ENCODE measurements around the gene LRRC19. TPM values are rescaled to one million over a fixed set of nuclear protein-coding genes. Genes with fewer than 3 reads are reported as not detected.

LRRC19 gene
- total and polyA plus RNA-seq, 8 donors = 3.7 to 4.3 TPM; not detected in 6

DNA sequence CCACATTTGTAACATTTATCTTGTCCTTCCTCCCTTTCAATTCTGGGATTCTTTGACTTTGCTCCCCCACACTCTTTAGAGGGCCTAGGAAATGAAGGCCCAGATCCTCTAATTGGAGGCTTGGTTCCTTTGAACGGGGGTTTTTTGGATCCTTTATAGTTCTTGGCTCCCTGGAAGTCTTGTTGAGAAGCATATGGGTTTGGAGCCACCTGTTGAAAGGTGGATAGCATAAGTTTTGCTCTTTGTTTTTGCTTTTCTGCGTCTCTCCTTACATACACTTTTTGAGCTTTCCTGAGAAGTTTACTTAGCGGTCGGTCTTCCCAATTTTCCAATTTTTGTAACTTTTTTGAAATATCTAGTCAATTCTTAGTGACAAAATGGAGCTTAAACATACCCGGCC lies 31.5 kb downstream of the LRRC19 start:
- WGBS, 5 donors = 85 to 93% (median 92%) methylated on average over 5 of the region's 5 CpGs
- intact Hi-C loops (cut with DNase I; ENCODE audit: low total_unique reads) = no loop called here
- peaks cover 0 to 20% (median 5%) of the 10 kb centered on the region in 4 donors for H3K36me3 ChIP-seq
- peaks cover 0 to 9% (median 0%) of the 10 kb centered on the region in 4 donors for H3K4me1 ChIP-seq
- no peaks in the 10 kb centered on the region for H3K27me3 ChIP-seq
- no peak overlapping the region for H3K4me3 ChIP-seq
- DNase-seq = no peak
- H3K9me3 ChIP-seq = no peaks in the 10 kb centered on the region
- no peak overlapping the region for H3K27ac ChIP-seq
- TF ChIP-seq EP300 (IDR thresholded peaks at IDR 0.05) (no peak), POLR2A (IDR thresholded peaks at IDR 0.05) (no peak), POLR2AphosphoS5 (IDR thresholded peaks at IDR 0.05) (no peak)
- TF ChIP-seq, protein P1, sequence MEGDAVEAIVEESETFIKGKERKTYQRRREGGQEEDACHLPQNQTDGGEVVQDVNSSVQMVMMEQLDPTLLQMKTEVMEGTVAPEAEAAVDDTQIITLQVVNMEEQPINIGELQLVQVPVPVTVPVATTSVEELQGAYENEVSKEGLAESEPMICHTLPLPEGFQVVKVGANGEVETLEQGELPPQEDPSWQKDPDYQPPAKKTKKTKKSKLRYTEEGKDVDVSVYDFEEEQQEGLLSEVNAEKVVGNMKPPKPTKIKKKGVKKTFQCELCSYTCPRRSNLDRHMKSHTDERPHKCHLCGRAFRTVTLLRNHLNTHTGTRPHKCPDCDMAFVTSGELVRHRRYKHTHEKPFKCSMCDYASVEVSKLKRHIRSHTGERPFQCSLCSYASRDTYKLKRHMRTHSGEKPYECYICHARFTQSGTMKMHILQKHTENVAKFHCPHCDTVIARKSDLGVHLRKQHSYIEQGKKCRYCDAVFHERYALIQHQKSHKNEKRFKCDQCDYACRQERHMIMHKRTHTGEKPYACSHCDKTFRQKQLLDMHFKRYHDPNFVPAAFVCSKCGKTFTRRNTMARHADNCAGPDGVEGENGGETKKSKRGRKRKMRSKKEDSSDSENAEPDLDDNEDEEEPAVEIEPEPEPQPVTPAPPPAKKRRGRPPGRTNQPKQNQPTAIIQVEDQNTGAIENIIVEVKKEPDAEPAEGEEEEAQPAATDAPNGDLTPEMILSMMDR (IDR thresholded peaks at IDR 0.05) = no peak

DNA sequence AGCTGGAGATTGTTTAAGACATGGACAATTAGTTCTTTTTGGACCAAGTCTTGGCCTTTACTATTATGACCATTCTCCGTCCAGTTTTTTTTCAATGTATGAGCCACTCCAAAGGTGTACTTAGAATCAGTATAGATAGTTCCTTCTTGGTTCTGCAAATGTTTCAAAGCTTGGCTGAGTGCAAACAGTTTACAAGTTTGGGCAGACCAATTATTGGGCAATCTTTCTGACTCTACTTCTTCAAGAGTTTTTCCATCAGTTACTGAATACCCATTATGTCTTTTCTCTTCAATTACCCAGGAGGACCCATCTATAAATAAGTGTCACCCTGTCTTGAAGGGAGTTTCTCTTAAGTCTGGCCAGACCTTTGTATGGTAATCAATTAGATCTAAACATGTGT lies 33.8 kb downstream of the LRRC19 start:
- intact Hi-C loops (cut with DNase I; ENCODE audit: low total_unique reads) = no loop called here
- 91 to 100% (median 95%) methylated on average over 1 of the region's 1 CpG for WGBS, 5 donors
- peaks cover 0 to 11% (median 0%) of the 10 kb centered on the region in 4 donors for H3K36me3 ChIP-seq

DNA sequence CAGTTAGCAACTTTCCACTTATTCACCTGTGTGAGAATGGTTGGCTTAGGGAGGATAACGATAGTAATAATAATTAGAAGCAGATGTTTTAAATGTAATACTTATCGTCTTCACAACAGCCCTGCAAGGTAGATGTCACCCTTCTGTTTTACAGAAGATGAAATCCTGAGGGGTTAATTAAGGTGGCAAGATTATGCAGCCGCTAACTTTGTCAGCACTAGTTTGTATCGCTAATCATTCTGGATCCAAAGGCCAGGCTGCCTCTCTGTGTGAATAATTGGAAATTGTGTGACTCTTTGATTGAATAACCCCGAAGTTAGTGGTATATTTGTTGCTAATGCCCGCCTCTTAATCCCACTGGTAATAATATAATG lies 48.6 kb downstream of the LRRC19 start:
- no peaks in the 10 kb centered on the region for H3K27me3 ChIP-seq
- H3K4me1 ChIP-seq = peaks cover 0 to 20% (median 13%) of the 10 kb centered on the region in 4 donors
- peaks cover 0 to 6% (median 0%) of the 10 kb centered on the region in 4 donors for H3K36me3 ChIP-seq
- 17 to 23% (median 22%) methylated on average over 6 of the region's 6 CpGs for WGBS, 5 donors
- no peak for TF ChIP-seq EP300 (IDR thresholded peaks at IDR 0.05)
- TF ChIP-seq, protein P1 (IDR thresholded peaks at IDR 0.05) = no peak
- no peak for TF ChIP-seq POLR2A (IDR thresholded peaks at IDR 0.05)
- TF ChIP-seq POLR2AphosphoS5 (IDR thresholded peaks at IDR 0.05) = no peak
- intact Hi-C loops (cut with DNase I; ENCODE audit: low total_unique reads) = no loop called here
- H3K9me3 ChIP-seq = no peaks in the 10 kb centered on the region
- no peak for DNase-seq
- H3K27ac ChIP-seq = peak overlapping the region in 4 of 5 donors; percentile 82 to 88 (median 84)
- peak overlapping the region; percentile 53 to 68 (median 62) for H3K4me3 ChIP-seq

More for the DNA sequence above, 33.8 kb downstream of the LRRC19 start:
- no peaks in the 10 kb centered on the region for H3K27me3 ChIP-seq
- no peak overlapping the region for H3K4me3 ChIP-seq
- H3K27ac ChIP-seq = no peak overlapping the region
- H3K9me3 ChIP-seq = no peaks in the 10 kb centered on the region
- no peak for DNase-seq
- H3K4me1 ChIP-seq = peaks cover 0 to 9% (median 0%) of the 10 kb centered on the region in 4 donors
- TF ChIP-seq, protein P1 (IDR thresholded peaks at IDR 0.05) = no peak
- no peak for TF ChIP-seq POLR2A (IDR thresholded peaks at IDR 0.05)
- TF ChIP-seq EP300 (IDR thresholded peaks at IDR 0.05) = no peak

DNA sequence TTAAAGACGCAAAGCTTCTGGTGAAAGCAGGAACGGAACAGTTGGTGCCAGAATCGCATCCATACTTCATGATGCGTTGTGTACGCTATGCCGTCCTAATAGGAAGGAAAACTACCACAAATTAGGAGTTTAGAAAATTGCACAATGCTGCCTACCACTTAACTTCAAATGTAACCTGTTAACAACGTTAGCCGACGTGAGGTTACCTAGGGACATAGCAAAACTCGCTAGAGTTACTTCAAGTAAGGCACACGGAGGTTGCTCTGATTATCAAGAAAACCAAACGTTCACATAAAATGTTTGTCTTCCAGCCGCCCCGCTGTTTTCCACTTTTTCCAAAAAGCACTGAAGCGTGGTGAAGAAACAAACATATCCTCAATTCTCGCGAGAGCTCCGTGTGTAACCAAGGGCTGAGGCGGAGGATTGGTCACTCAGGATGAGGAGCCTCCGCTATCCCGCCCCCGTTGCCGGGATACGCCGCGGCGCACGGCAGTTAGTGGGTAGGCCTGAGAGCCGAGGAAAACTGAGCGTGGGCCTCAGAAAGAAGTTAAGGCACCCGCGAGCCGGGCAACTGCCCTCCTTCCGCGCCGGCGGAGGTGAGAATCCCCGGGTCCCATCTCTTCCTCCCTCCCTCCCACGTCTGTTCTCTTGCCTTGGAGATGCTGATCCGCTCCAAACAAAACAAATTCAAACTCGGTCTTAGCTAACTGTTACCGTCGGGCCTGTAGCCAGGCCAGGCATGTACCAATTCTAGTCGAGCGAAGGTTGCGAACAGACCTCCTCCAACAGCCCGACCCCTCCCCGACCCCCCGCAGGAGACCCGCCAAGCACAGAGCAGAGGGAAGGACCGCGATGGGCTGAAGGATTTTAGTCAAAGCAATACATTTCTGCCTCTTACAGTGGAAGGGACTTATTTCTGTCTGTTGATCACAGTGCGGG lies 49.3 kb downstream of the LRRC19 start, which contains the start of gene IFT74:
IFT74 (plus strand) TSS at position 492 of the 939 bp plus-strand sequence. CDS start 5,556 bp downstream, outside the sequence.
- 1 to 2% (median 1%) methylated on average over 31 to 53 of the region's 53 CpGs for WGBS, 5 donors

More for the DNA sequence above, 49.3 kb downstream of the LRRC19 start, which contains the start of gene IFT74:
- TF ChIP-seq POLR2AphosphoS5 (IDR thresholded peaks at IDR 0.05) (peak; percentile 42 to 78 (median 58)), EP300 (IDR thresholded peaks at IDR 0.05) (no peak)
- peak within 1 kb of the TSS; percentile 53 to 68 (median 62) for H3K4me3 ChIP-seq
- peaks cover 0 to 20% (median 13%) of the 10 kb centered on the region in 4 donors for H3K4me1 ChIP-seq
- peak within 1 kb of the TSS; percentile 68 to 88 (median 83) for H3K27ac ChIP-seq
- H3K36me3 ChIP-seq = no peaks in the 10 kb centered on the region
- H3K27me3 ChIP-seq = no peaks in the 10 kb centered on the region
- H3K9me3 ChIP-seq = no peaks in the 10 kb centered on the region
- intact Hi-C loops (cut with DNase I; ENCODE audit: low total_unique reads) = no loop called here
- DNase-seq = peak; percentile 97 to 99
